HG02852 (cell line): Measurements from ENCODE around the gene RABAC1.
"Not testable (repeated sequence)": the region's sequence is repeated elsewhere in the genome, so short reads cannot be mapped to it uniquely, and the experiment has no call there.

ENCODE experiments used
- ATAC-seq: cut with Tn5 transposase; IDR thresholded peaks from one replicate; pipeline ENCODE4 v1.9.1; 2021; ENCODE audit warnings: mild to moderate bottlenecking, moderate library complexity; ENCODE audit not compliant: unreplicated experiment

RABAC1 gene

DNA sequence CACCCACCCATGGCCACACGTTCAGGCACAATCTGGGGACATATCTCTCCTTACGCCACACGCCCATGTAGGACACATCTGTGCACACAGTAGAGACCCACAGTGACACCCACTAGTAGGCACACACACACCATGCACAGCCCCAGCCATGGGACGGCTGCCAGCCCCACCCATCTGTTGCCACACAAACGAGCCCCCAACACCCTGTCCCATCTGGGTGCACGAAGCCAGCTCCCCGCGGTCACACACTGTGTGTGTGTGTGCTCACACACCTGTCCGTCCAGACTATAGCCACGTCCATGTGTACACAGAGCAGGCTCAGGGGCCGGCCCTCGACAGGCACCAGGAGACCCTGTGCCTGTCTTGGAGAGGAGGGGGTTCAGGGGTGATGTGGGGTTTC, 41.4 kb downstream of the RABAC1 start:
- ATAC-seq: no peak

DNA sequence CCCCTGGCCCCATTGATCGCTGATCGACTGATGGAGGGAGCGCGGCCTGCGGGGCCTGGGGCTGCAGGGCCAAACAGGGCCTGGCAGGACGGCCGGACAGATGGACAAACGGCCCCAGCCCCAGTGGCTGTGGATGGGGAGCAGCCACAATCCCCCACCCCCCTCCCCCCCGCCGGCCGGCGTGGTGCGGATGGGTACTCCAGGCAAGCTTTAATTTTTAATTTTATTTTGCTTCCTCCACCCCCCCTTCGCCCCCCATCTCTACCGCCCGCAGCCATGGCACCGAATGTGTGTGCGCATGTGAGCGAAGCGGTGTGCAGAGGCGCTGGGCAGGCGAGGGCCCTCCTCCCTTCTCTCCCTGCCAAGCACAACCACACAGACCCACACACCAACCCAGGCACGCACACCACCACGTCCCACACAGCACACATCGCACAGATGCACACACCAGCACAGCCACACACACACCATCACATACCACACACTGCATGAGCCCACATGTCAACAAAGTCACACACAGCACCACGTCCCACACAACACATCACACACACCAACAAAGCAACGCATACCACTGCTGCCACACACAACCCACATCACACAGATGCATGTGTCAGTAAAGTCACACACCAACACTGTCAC, 43.2 kb downstream of the RABAC1 start:
- no peak for ATAC-seq

DNA sequence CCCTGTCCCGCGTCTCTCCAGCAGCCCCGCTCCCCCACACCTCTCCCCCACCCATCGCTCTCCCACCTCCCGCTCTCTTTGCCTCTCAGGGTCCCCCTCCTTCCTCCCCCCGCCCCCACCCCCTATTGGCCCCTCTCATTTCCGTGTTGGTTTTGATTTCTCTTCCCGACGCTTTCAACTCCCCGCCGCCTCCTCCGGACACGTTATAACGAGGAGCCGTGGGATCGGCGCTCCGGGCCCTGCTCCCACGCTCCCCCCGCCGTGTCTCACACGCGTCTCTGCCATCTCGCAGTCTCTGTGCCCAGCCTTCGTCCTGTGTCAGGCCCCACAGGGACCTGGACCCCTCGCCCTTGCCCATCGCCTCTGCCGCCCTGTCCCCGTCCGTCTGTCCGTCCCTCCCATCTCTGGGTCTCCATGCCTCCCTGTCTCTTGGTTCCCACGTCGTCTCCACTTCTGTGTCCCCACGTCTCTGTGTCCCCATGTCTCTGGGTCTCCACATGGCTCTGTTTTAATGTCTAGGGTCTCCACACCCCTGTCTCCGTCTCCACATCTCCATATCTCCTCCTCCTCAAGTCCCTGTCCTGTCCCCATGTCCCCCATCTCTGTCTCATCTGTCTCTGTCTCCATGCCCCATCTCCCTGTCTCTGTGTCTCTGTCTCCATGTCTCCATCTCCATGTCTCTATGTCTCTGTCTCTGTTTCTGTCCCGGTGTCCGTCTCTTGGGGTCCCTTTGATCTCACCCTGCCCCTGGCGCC, 43.9 kb downstream of the RABAC1 start:
- ATAC-seq: no peak

DNA sequence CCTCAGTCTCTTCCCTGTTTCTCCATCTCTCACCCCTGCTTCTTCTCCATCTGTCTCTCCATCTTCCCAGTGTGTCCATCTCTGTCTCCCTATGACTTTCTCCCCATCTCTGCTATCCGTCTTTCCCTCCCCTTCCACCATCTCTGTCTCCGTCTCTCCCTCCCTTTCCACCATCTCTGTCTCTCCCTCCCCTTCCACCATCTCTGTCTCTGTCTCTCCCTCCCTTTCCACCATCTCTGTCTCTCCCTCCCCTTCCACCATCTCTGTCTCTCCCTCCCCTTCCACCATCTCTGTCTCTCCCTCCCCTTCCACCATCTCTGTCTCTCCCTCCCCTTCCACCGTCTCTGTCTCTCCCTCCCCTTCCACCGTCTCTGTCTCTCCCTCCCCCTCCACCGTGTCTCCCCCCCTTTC, 44.7 kb downstream of the RABAC1 start:
- not testable (repeated sequence) for ATAC-seq

DNA sequence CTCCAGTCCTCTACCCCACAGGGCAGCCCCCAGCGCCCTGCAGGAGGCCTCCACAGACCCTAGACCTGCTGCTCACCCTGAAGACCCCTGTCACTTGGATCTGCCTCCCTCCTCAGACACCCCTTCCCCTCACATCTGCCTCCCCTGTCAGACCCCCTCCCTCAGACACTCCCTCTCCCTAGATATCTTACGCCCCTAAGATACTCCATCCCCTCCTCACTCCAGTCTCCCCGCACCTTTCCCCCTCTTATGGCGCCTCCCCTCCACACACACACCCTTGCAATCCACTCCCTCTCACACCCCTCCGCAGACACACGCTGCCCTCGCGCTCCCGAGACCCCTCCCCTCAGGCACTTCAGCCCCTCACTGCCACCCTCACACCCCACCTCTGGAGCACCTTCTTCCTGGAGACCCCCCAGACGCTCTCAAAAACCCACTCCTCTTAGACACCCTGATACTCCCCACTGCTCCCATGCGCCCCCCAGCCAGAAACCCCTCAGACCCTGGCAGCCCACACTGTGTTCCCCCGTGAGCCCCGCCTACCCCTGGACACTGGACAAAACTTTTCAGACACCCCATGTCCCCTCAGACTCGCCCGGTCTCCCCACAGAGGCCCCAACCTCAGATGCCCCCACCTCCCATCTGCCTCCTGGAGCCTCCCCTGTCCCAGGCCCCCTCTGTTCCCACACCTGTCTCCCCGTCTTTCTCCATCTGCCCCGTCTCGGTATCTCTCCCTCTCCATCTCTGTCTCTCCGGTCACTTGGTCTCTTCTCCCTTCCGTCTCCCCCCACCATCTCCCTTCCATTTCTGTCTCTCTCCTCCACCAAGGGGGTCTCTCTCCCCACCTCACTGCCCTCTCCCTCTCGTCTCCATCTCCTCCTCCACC, 45.3 kb downstream of the RABAC1 start:
- ATAC-seq: no peak

DNA sequence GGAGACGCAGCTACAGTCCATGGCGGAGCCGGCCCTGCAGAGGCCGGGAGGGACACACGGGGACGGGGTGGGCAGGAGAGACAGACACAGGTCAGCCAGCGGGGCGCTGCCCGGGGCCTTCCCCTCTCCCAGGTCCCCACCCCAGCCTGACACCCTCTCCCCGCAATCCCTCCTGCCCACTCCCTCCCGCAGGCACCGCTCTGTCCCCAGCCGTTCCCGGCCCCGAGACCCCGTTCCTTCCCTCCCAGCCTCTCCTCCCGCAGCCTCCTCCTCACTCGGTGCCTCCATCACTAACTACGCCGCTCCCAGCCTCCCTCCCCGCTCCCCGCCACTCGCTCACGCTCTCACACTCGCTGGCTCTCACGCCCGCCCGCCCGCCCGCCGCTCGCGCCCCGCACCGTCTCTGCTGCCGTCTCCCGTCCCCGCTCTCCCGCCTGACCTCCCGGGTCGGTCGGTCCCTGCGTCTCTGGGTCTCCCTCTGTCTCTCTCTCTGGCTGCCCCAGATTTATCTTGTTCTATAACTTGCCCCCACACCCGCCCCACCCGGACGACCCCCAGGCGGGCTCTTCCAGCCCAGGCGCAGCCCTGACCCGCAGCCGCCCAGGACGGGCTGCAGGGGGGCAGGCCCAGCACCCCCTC, 46.1 kb downstream of the RABAC1 start:
- ATAC-seq: no peak

DNA sequence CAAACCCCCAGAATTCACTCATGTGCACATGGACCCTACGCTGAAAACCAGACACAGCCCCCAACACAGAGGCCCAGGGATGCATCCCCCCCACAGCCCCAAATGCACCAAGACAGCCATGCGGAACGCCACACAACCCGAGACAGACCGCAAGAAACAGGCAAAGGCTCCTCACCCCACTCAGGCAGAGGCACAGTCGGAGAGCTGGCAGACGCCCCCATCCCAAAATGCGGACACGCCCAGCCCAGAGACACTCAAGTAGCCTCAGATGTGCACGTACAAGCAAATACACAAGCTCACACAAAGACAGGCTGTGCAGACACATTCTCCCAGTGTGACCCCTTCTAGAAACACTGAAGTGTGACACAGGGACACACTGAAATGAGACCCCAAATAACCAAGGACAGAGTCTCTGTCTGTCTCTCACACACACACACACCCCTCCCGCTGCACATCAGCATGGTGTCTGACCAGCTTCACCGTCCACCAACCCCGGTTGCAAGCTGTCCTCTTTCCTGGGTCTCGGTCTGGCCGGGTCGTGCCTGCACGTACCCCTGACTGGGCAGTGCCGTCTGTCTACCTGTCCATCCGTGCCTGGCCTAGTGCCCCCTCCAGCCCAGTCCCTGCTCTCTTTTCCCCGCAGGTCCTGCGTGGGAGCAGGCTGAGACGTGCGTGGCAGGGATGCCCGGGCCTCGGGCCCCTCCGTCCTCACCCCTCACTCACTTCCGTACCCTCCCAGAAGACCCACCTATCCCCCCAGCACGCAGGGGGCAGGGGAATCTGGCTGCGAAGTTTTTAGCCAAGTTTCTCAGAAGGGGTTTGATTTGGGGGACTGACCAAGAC, 47.0 kb downstream of the RABAC1 start:
- ATAC-seq: no peak

DNA sequence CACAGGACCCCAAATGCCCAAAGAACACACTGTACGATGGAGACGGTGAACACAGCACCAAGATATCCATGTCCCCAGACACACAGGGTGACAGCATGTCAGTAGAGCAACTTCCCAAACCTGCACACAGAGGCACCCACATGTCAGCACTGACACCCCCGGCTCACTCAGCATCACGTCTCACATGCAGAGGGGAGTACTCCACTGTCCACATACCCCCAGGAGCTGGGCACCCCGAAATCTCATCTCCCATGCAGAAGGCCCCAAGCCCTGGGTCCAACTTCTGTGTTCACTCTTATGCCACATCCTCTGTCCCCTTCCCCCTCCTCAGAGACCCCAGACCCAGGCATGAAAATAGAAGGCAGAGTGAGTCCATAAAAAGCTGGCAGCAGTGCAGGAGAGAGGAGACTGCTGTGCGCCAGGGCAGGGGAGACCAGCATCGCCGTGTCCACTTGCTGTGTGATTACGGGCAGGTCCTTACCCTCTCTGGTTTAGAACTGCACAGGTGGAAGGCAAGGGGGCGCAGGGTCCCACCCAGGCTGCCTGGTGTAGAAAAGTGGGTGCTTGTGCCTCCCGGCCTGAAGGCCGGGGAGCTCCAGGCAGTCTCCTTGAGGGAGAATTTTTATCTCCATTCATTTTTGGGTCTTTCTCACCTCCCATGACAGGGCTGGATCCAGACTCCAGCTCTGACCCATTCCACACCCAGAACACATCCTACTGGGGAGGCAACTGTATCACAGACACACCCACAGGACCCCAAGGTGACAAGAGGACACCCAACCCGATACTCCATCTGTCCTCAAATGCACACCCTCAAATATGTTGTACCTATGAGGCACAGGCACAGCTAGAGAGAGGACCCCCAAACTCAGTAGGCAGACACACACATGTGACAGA, 47.9 kb downstream of the RABAC1 start:
- no peak for ATAC-seq

DNA sequence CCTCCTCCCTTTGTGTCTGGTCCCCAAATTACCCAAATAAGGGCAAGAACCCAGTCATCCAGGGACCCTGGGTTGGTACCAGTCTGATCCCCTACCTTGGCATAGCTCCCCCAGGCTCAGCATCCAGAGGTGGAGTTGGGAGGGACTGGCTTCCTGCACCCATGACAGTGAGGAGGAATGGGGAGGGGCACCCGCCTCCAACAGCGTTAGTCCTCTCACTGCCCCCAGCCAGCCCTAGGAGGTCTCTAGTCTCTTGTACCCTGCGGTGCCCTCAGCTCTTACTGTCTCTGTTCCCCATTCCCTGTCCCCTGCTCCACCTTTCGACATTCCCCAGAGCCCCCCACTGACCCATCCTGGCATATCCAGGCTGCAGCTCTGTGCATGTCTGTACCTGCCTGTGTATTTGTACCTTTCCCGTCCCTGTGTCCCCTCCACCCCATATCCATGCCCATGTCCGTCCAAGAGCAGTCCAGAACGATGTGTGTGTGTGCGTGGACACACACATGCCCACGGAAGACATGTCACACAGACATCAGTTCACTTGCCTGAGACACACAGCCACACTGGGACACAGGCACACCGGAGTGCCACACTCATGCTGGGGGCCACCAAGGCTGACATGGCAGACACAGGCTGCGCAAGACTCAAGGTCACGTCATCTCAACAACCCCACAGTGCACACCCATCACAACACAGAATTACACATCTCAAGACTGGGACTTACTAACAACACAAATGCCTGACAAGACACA, 48.7 kb downstream of the RABAC1 start:
- no peak for ATAC-seq

DNA sequence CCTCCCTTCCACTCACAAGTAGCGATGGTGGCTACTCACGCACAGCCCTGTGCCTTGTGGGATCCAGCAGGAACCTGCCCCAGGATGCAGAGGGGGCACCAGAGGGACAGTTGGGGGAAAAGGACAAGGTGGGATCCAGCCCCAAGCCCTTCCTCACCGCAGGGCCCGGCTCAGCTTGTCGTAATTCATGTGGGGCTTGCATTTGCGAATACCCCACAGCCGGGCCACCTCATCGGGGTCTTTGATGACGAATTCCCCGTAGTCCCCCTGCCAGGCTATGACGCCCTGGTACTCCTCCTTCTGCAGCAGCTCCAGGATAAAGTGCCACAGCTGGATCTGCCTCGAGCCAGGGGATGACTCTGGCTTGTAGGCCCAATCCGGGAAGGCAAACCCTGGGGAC, 49.4 kb downstream of the RABAC1 start:
- no peak for ATAC-seq

DNA sequence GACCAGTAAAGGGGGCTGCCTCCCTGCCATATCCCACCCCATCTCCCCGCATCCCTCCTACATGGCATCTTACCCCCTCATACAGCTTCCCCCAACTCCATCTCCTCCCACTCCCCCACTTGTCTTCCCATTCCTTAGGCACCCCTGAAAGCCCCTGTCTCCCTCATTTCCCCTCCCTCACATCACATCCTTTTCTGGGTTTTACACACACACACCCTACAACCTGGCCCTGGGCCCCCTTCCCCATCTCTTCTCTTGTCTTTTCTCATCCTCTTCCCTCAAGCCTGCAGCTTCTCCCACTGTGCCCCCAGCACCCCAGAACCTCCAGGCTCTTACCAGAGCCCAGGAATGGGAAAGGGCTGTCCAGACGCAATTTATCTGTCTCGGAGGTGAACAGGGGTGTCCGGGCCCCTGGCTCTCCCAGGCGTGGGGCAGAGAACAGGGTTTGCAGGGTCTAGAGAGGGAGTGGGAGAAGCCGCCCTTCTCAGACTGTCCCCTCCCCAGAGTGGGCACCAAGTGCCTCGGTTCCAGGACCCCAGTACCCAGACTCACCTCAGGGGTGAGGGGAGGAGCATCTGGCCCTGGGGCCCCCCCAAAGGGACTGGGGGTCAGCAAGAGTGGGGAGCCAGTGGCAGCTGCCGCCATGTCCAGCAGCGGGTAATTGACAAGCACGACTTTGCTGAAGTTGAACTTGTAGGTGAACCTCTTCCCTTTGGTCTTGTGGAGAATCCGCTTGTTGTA, 50.2 kb downstream of the RABAC1 start:
- ATAC-seq: no peak

DNA sequence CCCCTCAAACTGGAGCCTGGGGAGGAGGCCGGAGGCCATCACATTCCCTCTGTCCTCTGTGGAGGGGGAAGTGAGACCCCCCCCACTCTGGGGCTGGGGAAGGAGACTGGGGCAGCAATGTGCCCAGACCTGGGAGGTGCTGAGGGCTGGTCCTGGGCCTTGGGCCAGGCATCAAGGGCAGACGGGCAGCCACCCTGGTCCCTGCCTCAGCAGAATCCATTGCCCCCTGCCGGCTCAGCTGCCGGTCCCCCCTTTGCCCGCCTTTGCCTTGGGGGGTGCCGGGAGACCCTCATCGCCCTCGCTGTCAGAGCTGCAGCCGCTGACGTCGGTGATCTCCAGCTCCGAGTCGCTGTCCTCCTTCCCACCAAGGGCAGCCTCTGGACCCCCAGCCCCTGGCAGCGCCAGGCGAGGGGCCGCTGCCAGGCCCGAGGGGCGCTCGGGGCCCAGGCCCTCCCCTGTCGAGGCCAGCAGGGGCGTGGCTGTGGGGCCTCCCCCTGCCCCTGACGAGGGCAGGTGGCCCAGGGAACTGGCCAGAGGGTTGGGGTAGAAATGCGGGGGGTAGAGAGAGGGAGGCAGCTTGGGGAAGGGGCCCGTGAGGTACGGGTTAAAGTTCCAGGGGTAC, 51.0 kb downstream of the RABAC1 start:
- no peak for ATAC-seq

DNA sequence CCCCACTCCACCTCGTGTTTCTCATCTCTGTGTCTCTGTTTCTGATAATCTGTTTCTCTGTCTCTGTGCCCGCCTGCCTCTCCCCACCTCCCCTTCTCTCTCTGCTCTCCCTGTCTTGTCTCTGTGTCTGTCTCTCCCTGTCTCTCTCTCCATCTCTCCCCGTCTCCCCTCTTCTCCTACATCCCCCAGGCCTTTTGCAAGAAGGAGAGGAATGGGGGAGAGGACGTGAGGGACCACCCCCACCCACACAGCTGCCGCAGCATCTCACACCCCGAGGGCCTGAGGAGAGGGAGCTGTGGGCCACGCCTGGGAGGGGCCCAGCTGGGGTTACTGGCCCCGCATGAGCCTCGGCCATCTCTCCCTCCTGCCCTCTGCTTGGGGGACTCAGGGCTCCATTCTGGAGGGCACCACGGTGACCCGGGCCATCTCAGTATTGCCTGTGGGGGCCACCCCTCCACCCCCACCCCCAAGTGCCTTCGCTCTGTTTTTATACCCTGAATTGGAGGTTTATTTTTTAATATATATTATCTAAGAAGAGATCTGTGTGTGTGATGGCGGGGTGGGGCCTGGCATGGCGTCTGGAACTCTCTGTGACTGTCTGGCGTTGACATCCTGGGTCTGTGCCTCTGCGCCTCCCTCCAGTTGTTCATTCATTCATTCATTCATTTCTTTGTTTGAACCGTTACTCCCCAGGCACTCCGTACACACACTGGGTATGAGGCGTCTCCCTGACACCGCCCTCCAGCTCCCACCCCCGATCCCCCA, 52.0 kb downstream of the RABAC1 start:
- no peak for ATAC-seq
